Sigmoid colon (tissue), 4 donors: ENCODE data around the gene PRDM5.

ENCODE experiments used
- CTCF ChIP-seq, 4 experiments: fragments of 450-650 bp in 3 of 4; fragments of 200-600 bp in 1 of 4; IDR thresholded peaks; one replicate each; pipeline ENCODE4 v1.5.1; 2016 to 2019; ENCODE audit warnings: antibody characterized with exemption in 4 of 4, mild to moderate bottlenecking in 3 of 4, moderate library complexity in 2 of 4
- POLR2A ChIP-seq, 2 donors: fragments of 450-650 bp; IDR thresholded peaks; one replicate each; pipeline ENCODE4 v1.6.1; 2016; ENCODE audit warnings: antibody characterized with exemption in 2 of 2, mild to moderate bottlenecking in 2 of 2, moderate library complexity in 2 of 2
- POLR2AphosphoS5 ChIP-seq, 4 donors: sonication (generic); formaldehyde crosslinking; IDR thresholded peaks; one replicate each; pipeline ENCODE4 v1.6.1; 2017; ENCODE audit warnings: antibody characterized with exemption in 4 of 4

- TF ChIP-seq CTCF (IDR thresholded peaks at IDR 0.05) (no peak), POLR2A (IDR thresholded peaks at IDR 0.05) (no peak), POLR2AphosphoS5 (IDR thresholded peaks at IDR 0.05) (no peak)
Observed at GRCh38 chr4:120856294-120856693, 66.2 kb downstream of the PRDM5 start.
